Measurements from ENCODE around the gene EDEM1.

- TF ChIP-seq POLR2A (IDR thresholded peaks at IDR 0.05) (no peak), CTCF (IDR thresholded peaks at IDR 0.05) (no peak)
Observed at GRCh38 chr3:5210926-5211325, 23.4 kb downstream of the EDEM1 start.
